ENCODE results near the gene FSTL5. TPM values are rescaled to one million over a fixed set of nuclear protein-coding genes. Genes with fewer than 3 reads are reported as not detected.

The FSTL5 gene
- total and polyA plus RNA-seq, 2 of the 13 experiments (the other 11 are each of a cell fraction or from before 2014, with no cell fraction given), result 0.03 to 0.07 TPM

GRCh38 chr4:161457906-161458305 lies 705.9 kb downstream of the FSTL5 start:
- POLR2A ChIA-PET, result no interaction called here
- 7% methylated on average over 3 of the region's 3 CpGs for WGBS (ENCODE audit: low lambda C conversion rate)
- no peak for DNase-seq (ENCODE audit: low spot score)
- Histone ChIP-seq H3K27ac (ENCODE audit: extremely low read length, insufficient read depth, low read length) (no peak overlapping the region), H3K9me3 (ENCODE audit: low read length) (no peaks in the 10 kb centered on the region), H3K79me2 (ENCODE audit: insufficient read depth, low read length) (no peaks in the 10 kb centered on the region), H2AFZ (ENCODE audit: low read length) (no peak overlapping the region), H4K20me1 (ENCODE audit: insufficient read depth, low read length) (no peaks in the 10 kb centered on the region), H3K36me3 (replicated peaks in 1 of 2; ENCODE audit: control insufficient read depth in 1 of 2, insufficient read depth in 2 of 2, low read length in 2 of 2) (no peaks in the 10 kb centered on the region), H3K9ac (ENCODE audit: insufficient read depth, low read depth, low read length) (no peak overlapping the region), H3K4me1 (ENCODE audit: insufficient read depth, low read length) (no peaks in the 10 kb centered on the region), H3K27me3 (ENCODE audit: control insufficient read depth in 1 of 2, insufficient read depth in 2 of 2, low read length in 2 of 2) (no peaks in the 10 kb centered on the region), H3K4me3 (replicated peaks in 1 of 3; ENCODE audit: insufficient read depth in 1 of 3, low read depth in 2 of 3, low read length in 3 of 3) (no peak overlapping the region), H3K4me2 (ENCODE audit: low read depth, low read length) (no peak overlapping the region)
- FAIRE-seq, result no peak
- no TSS peak for BruUV-seq (replicated peaks)
- TF ChIP-seq ZNF639 (CRISPR knock-in tag; conservative IDR thresholded peaks at IDR 0.05) (no peak), ERF (CRISPR knock-in tag; IDR thresholded peaks at IDR 0.05) (no peak), SNRNP70 (IDR thresholded peaks at IDR 0.05; ENCODE audit: low read depth, low read length) (no peak), ARNT2 (CRISPR knock-in tag; IDR thresholded peaks at IDR 0.05; ENCODE audit: low read depth) (no peak), KLF13 (CRISPR knock-in tag; IDR thresholded peaks at IDR 0.05) (no peak), SNAPC5 (CRISPR knock-in tag; IDR thresholded peaks at IDR 0.05; ENCODE audit: borderline replicate concordance) (no peak), ZNF24 (IDR thresholded peaks at IDR 0.05) (no peak), ZSCAN22 (CRISPR knock-in tag; IDR thresholded peaks at IDR 0.05) (no peak)
- no peak for ATAC-seq
- in situ Hi-C loops (cut with HindIII; ENCODE audit: extremely low pct_ligation_motif_present, low pct_unique_long_range_greater_than_20kb) (no loop called here), intact Hi-C loops (cut with micrococcal nuclease; ENCODE audit: unreplicated experiment) (no loop called here)
- CTCF ChIA-PET (ENCODE audit: low intra/inter-chr PET ratio, low total read pairs), result no interaction called here

DNA sequence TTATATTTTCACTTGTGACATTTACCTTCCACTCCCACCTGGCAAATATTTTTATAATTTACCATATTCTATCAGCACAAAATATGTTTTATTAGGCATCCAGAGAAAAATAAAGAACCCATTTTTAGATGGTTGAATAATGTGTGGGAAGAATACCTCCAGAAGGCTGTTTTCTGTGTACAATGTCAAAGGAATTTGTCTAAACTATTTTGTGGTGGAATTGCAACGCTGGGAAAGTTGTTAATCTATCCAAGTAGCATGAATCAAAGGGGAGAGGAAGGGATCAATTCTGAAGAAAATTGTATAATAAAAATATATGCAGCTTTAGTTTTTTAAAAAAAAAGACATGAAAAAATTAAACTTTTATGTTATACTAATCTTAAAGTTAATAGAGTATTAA lies 706.5 kb downstream of the FSTL5 start:
- POLR2A ChIA-PET, result no interaction called here
- no peaks in the 10 kb centered on the region for H3K9me3 ChIP-seq (ENCODE audit: low read length)
- H3K79me2 ChIP-seq (ENCODE audit: insufficient read depth, low read length), result no peaks in the 10 kb centered on the region
- H3K4me2 ChIP-seq (ENCODE audit: low read depth, low read length), result no peak overlapping the region
- H3K27ac ChIP-seq (ENCODE audit: extremely low read length, insufficient read depth, low read length), result no peak overlapping the region
- H4K20me1 ChIP-seq (ENCODE audit: insufficient read depth, low read length), result no peaks in the 10 kb centered on the region
- H3K36me3 ChIP-seq (replicated peaks in 1 of 2; ENCODE audit: control insufficient read depth in 1 of 2, insufficient read depth in 2 of 2, low read length in 2 of 2), result no peaks in the 10 kb centered on the region
- no peaks in the 10 kb centered on the region for H3K27me3 ChIP-seq (ENCODE audit: control insufficient read depth in 1 of 2, insufficient read depth in 2 of 2, low read length in 2 of 2)
- BruUV-seq (replicated peaks), result no TSS peak
- DNase-seq (ENCODE audit: low spot score), result no peak
- H2AFZ ChIP-seq (ENCODE audit: low read length), result no peak overlapping the region
- in situ Hi-C loops (cut with HindIII; ENCODE audit: extremely low pct_ligation_motif_present, low pct_unique_long_range_greater_than_20kb), result no loop called here
- H3K4me3 ChIP-seq (replicated peaks in 1 of 3; ENCODE audit: insufficient read depth in 1 of 3, low read depth in 2 of 3, low read length in 3 of 3), result no peak overlapping the region
- H3K9ac ChIP-seq (ENCODE audit: insufficient read depth, low read depth, low read length), result no peak overlapping the region
- 0% methylated on average over 1 of the region's 1 CpG for WGBS (ENCODE audit: low lambda C conversion rate)
- no peak for ATAC-seq
- CTCF ChIA-PET (ENCODE audit: low intra/inter-chr PET ratio, low total read pairs), result no interaction called here
- no peak for FAIRE-seq
- no peaks in the 10 kb centered on the region for H3K4me1 ChIP-seq (ENCODE audit: insufficient read depth, low read length)
- intact Hi-C loops (cut with micrococcal nuclease; ENCODE audit: unreplicated experiment), result no loop called here
- TF ChIP-seq KLF11 (CRISPR knock-in tag; IDR thresholded peaks at IDR 0.05) (no peak), ZNF468 (CRISPR knock-in tag; IDR thresholded peaks at IDR 0.05) (no peak), YY1 (IDR thresholded peaks at IDR 0.05; ENCODE audit: insufficient read depth, insufficient replicate concordance, low read depth, low read length) (no peak), RAD21 (CRISPR knock-in tag; IDR thresholded peaks at IDR 0.05) (no peak), RARA (CRISPR knock-in tag; IDR thresholded peaks at IDR 0.05) (no peak), EEA1 (CRISPR knock-in tag; IDR thresholded peaks at IDR 0.05; ENCODE audit: borderline replicate concordance) (no peak), ZNF883 (CRISPR knock-in tag; IDR thresholded peaks at IDR 0.05; ENCODE audit: not compliant biosample characterization) (no peak), ATF5 (CRISPR knock-in tag; IDR thresholded peaks at IDR 0.05; ENCODE audit: low read depth) (no peak), NFYC (CRISPR knock-in tag; IDR thresholded peaks at IDR 0.05) (no peak), SP4 (CRISPR knock-in tag; IDR thresholded peaks at IDR 0.05) (no peak), NONO (IDR thresholded peaks at IDR 0.05) (no peak), NONO (CRISPR knock-in tag; conservative IDR thresholded peaks at IDR 0.05) (no peak), SIN3B (IDR thresholded peaks at IDR 0.05; ENCODE audit: low read length) (no peak), JUND (CRISPR knock-in tag; IDR thresholded peaks at IDR 0.05) (no peak)
